AG10803 (cell line): ENCODE results near the gene LCLAT1.

Experiments used
- DNase-seq: peaks from one replicate; pipeline ENCODE4 v3.0.0; 2010; ENCODE audit warnings: low read depth
- H3K4me3 ChIP-seq: 2 replicates; pipeline ENCODE4 v1.5.1; 2011; ENCODE audit warnings: mild to moderate bottlenecking, low read length, control low read depth
- CTCF ChIP-seq: conservative IDR thresholded peaks from 2 replicates; pipeline ENCODE4 v1.5.1; 2011; ENCODE audit warnings: mild to moderate bottlenecking, low read length, control low read depth, inconsistent platforms

Gene LCLAT1

GRCh38 chr2:30653847-30654246, 206.8 kb downstream of the LCLAT1 start:
- no peak for TF ChIP-seq CTCF
- H3K4me3 ChIP-seq, result no peak overlapping the region
- DNase-seq, result peak; percentile 66

- TF ChIP-seq CTCF, result no peak
- H3K4me3 ChIP-seq, result no peak overlapping the region
- DNase-seq, result no peak
Measured at GRCh38 chr2:30654404-30654803, 207.4 kb downstream of the LCLAT1 start.

GRCh38 chr2:30655211-30655610, 208.2 kb downstream of the LCLAT1 start:
- DNase-seq, result no peak
- no peak for TF ChIP-seq CTCF

GRCh38 chr2:30655660-30656059, 208.6 kb downstream of the LCLAT1 start:
- no peak overlapping the region for H3K4me3 ChIP-seq
- TF ChIP-seq CTCF, result no peak
- peak; percentile 77 for DNase-seq

More at GRCh38 chr2:30655211-30655610, 208.2 kb downstream of the LCLAT1 start:
- H3K4me3 ChIP-seq, result no peak overlapping the region

- H3K4me3 ChIP-seq, result no peak overlapping the region
- peak; percentile 32 for DNase-seq
- no peak for TF ChIP-seq CTCF
Measured at GRCh38 chr2:30656079-30656478, 209.0 kb downstream of the LCLAT1 start.

GRCh38 chr2:30661173-30662107, 214.4 kb downstream of the LCLAT1 start:
- peak; percentile 19 for DNase-seq
- TF ChIP-seq CTCF, result no peak
- no peak overlapping the region for H3K4me3 ChIP-seq
